ENCODE results near the gene HOXD8. TPM values are rescaled to one million over a fixed set of nuclear protein-coding genes. Genes with fewer than 3 reads are reported as not detected.

HOXD8 gene
- total and polyA plus RNA-seq, 9 of the 15 experiments (the other 6 are each of a cell fraction or from before 2014, with no cell fraction given): 0.04 to 0.15 TPM; not detected in 7

GRCh38 chr2:176151442-176152287, 22.2 kb downstream of the HOXD8 start, which contains the start of gene HOXD4:
TSS of gene HOXD4 (plus strand) at chr2:176151550. CDS start at chr2:176151634, 84 bp downstream.
- in situ Hi-C loops (cut with MboI): no loop called here
- ATAC-seq: peak; percentile 24; the same call in 1 of the 3 replicates
- BruUV-seq (replicated peaks): no TSS peak

More at GRCh38 chr2:176151442-176152287, 22.2 kb downstream of the HOXD8 start, which contains the start of gene HOXD4:
- CTCF ChIA-PET (ENCODE audit: low intra/inter-chr PET ratio): no interaction called here
- FAIRE-seq: no peak
- Histone ChIP-seq H3K4me2 (ENCODE audit: insufficient read depth, low read length) (no peak within 1 kb of the TSS), H3K27ac (ENCODE audit: extremely low read depth, low read depth, low read length) (no peak within 1 kb of the TSS), H3K4me1 (replicated peaks in 1 of 2; ENCODE audit: control insufficient read depth in 2 of 2, insufficient read depth in 2 of 2, low read length in 2 of 2) (peaks cover 0 to 10% of the 10 kb centered on the region in 2 experiments; a peak in 1 of 5 replicates), H2AFZ (ENCODE audit: low read depth, low read length) (no peak within 1 kb of the TSS), H3K79me2 (ENCODE audit: control insufficient read depth, insufficient read depth, low read length) (no peaks in the 10 kb centered on the region), H3K27me3 (ENCODE audit: control insufficient read depth in 2 of 2, insufficient read depth in 2 of 2, low read length in 2 of 2) (peaks cover 71 to 78% of the 10 kb centered on the region in 2 experiments), H3K9me1 (ENCODE audit: control insufficient read depth, insufficient read depth, low read length) (no peaks in the 10 kb centered on the region), H3K9me3 (replicated peaks; ENCODE audit: control insufficient read depth, insufficient read depth, low read depth, low read length) (no peaks in the 10 kb centered on the region), H3K4me3 (no peak within 1 kb of the TSS), H3K36me3 (ENCODE audit: control insufficient read depth, insufficient read depth, low read length) (no peaks in the 10 kb centered on the region), H3K9ac (ENCODE audit: insufficient read depth in 1 of 2, low read depth in 2 of 2, low read length in 2 of 2) (no peak within 1 kb of the TSS), H4K20me1 (replicated peaks; ENCODE audit: control insufficient read depth, insufficient read depth, low read length) (no peaks in the 10 kb centered on the region)
- 4% methylated on average over 49 of the region's 55 CpGs for WGBS (ENCODE audit: insufficient coverage, low coverage, missing lambda C conversion rate)
- peak in 2 of 4 experiments; percentile 35 to 48 for DNase-seq (ENCODE audit: extremely low read depth in 1 of 4, low spot score in 3 of 4)
- intact Hi-C loops (cut with micrococcal nuclease): no loop called here
- no peak for TF ChIP-seq ZKSCAN1 (IDR thresholded peaks at IDR 0.05; ENCODE audit: low read depth, low read length)
- peak; percentile 75; the same call in 1 of the 2 replicates for TF ChIP-seq EZH2 (IDR thresholded peaks at IDR 0.05; ENCODE audit: borderline replicate concordance, low read depth, low read length)
- TF ChIP-seq USF2 (CRISPR knock-in tag; IDR thresholded peaks at IDR 0.05): peak; percentile 74
- TF ChIP-seq USF1 (CRISPR knock-in tag; IDR thresholded peaks at IDR 0.05): peak; percentile 62; the same call in 1 of the 2 replicates
- no peak for TF ChIP-seq PHF20 (IDR thresholded peaks at IDR 0.05; ENCODE audit: partially characterized antibody)
- TF ChIP-seq RAD51 (IDR thresholded peaks at IDR 0.05; ENCODE audit: borderline replicate concordance, low read depth): peak; percentile 41; the same call in 1 of the 2 replicates
- TF ChIP-seq CEBPG (CRISPR knock-in tag; IDR thresholded peaks at IDR 0.05): no peak
- no peak for TF ChIP-seq CEBPG (tag; conservative IDR thresholded peaks at IDR 0.05 in 1 of 2, IDR thresholded peaks at IDR 0.05 in 1 of 2)
- POLR2A ChIA-PET: interaction anchor here (0.5 kb wide), 1 partner anchor 19 kb away, joined by 3 read pairs; no protein-coding TSS in a partner anchor

Data from K562 (cell line).